Mesodermal cell (in vitro differentiated cells): ENCODE results near the gene ELMO1.

Experiments used
- H3K27ac ChIP-seq: 2 replicates; pipeline ENCODE4 v1.7.0; 2013; ENCODE audit warnings: mild to moderate bottlenecking, low read depth, low read length, moderate library complexity; ENCODE audit not compliant: severe bottlenecking
- H3K36me3 ChIP-seq: 2 replicates; pipeline ENCODE4 v1.7.1; 2013; ENCODE audit warnings: mild to moderate bottlenecking, low read length, moderate library complexity; ENCODE audit not compliant: control insufficient read depth, insufficient read depth
- H3K4me1 ChIP-seq: one replicate; pipeline ENCODE4 v1.7.1; 2013; ENCODE audit warnings: mild to moderate bottlenecking, low read length; ENCODE audit not compliant: insufficient read depth, control insufficient read depth, poor library complexity, severe bottlenecking
- H3K4me3 ChIP-seq: 2 replicates; pipeline ENCODE4 v1.7.0; 2013; ENCODE audit warnings: low read length, control low read depth, mild to moderate bottlenecking; ENCODE audit not compliant: insufficient read depth, poor library complexity, severe bottlenecking; ENCODE audit errors: extremely low read depth
- H3K9me3 ChIP-seq: 2 replicates; pipeline ENCODE4 v1.7.1; 2013; ENCODE audit warnings: mild to moderate bottlenecking, low read length, moderate library complexity; ENCODE audit not compliant: control insufficient read depth
- WGBS, 2 experiments: methylation state at CpG; one replicate each; pipeline ENCODE4 v1.1.5; 2013; ENCODE audit warnings: missing lambda C conversion rate in 2 of 2; ENCODE audit not compliant: insufficient coverage in 2 of 2; 5-methylcytosine and 5-hydroxymethylcytosine counted together

ELMO1 gene

GRCh38 chr7:36949711-36950600 lies 498.7 kb downstream of the ELMO1 start:
- H3K4me1 ChIP-seq, result no peaks in the 10 kb centered on the region
- H3K36me3 ChIP-seq, result no peaks in the 10 kb centered on the region
- no peak overlapping the region for H3K27ac ChIP-seq
- 61 to 95% methylated on average over 6 to 8 of the region's 8 CpGs for WGBS, 2 experiments
- H3K9me3 ChIP-seq, result no peaks in the 10 kb centered on the region
- no peak overlapping the region for H3K4me3 ChIP-seq

GRCh38 chr7:36946401-36946739 lies 502.3 kb downstream of the ELMO1 start:
- no peaks in the 10 kb centered on the region for H3K9me3 ChIP-seq
- no CpG with 5 or more reads among the region's 2 CpGs for WGBS, 2 experiments
- no peak overlapping the region for H3K27ac ChIP-seq
- H3K4me1 ChIP-seq, result no peaks in the 10 kb centered on the region
- H3K36me3 ChIP-seq, result no peaks in the 10 kb centered on the region
- H3K4me3 ChIP-seq, result no peak overlapping the region

GRCh38 chr7:36945612-36946400 lies 502.9 kb downstream of the ELMO1 start:
- H3K4me3 ChIP-seq, result no peak overlapping the region
- H3K36me3 ChIP-seq, result no peaks in the 10 kb centered on the region
- no peaks in the 10 kb centered on the region for H3K9me3 ChIP-seq
- no peaks in the 10 kb centered on the region for H3K4me1 ChIP-seq
- 92 to 95% methylated on average over 5 to 6 of the region's 7 CpGs for WGBS, 2 experiments
- no peak overlapping the region for H3K27ac ChIP-seq

- Histone ChIP-seq H3K36me3 (no peaks in the 10 kb centered on the region), H3K9me3 (no peaks in the 10 kb centered on the region), H3K4me1 (no peaks in the 10 kb centered on the region), H3K27ac (no peak overlapping the region), H3K4me3 (no peak overlapping the region)
- WGBS, 2 experiments, result 90 to 91% methylated on average over 5 of the region's 5 CpGs
Observed at GRCh38 chr7:36944838-36945237, 503.8 kb downstream of the ELMO1 start.

GRCh38 chr7:36943591-36944435 lies 504.9 kb downstream of the ELMO1 start:
- H3K27ac ChIP-seq, result no peak overlapping the region
- H3K4me3 ChIP-seq, result no peak overlapping the region
- H3K9me3 ChIP-seq, result peaks cover 9% of the 10 kb centered on the region
- H3K4me1 ChIP-seq, result no peaks in the 10 kb centered on the region
- 93 to 95% methylated on average over 3 to 5 of the region's 8 CpGs for WGBS, 2 experiments
- H3K36me3 ChIP-seq, result no peaks in the 10 kb centered on the region

GRCh38 chr7:36942955-36943354 lies 505.7 kb downstream of the ELMO1 start:
- H3K27ac ChIP-seq, result no peak overlapping the region
- H3K9me3 ChIP-seq, result peaks cover 15% of the 10 kb centered on the region
- H3K36me3 ChIP-seq, result no peaks in the 10 kb centered on the region
- no peaks in the 10 kb centered on the region for H3K4me1 ChIP-seq
- H3K4me3 ChIP-seq, result no peak overlapping the region
- WGBS, 2 experiments, result 96 to 98% methylated on average over 7 to 9 of the region's 9 CpGs

- no peak overlapping the region for H3K27ac ChIP-seq
- 83% methylated on average over 1 of the region's 4 CpGs; no CpG with 5 or more reads in 1 of the 2 experiments for WGBS, 2 experiments
- H3K9me3 ChIP-seq, result peaks cover 19% of the 10 kb centered on the region
- H3K4me3 ChIP-seq, result no peak overlapping the region
- no peaks in the 10 kb centered on the region for H3K36me3 ChIP-seq
- H3K4me1 ChIP-seq, result no peaks in the 10 kb centered on the region
Observed at GRCh38 chr7:36942541-36942940, 506.1 kb downstream of the ELMO1 start.

GRCh38 chr7:36942025-36942424 lies 506.6 kb downstream of the ELMO1 start:
- Histone ChIP-seq H3K4me3 (no peak overlapping the region), H3K36me3 (no peaks in the 10 kb centered on the region), H3K27ac (no peak overlapping the region), H3K4me1 (no peaks in the 10 kb centered on the region), H3K9me3 (peaks cover 23% of the 10 kb centered on the region)
- 88% methylated on average over 1 of the region's 3 CpGs for WGBS, 2 experiments

GRCh38 chr7:36941359-36941758 lies 507.3 kb downstream of the ELMO1 start:
- Histone ChIP-seq H3K27ac (no peak overlapping the region), H3K4me3 (no peak overlapping the region), H3K36me3 (no peaks in the 10 kb centered on the region), H3K9me3 (peaks cover 28% of the 10 kb centered on the region), H3K4me1 (no peaks in the 10 kb centered on the region)
- no CpG with 5 or more reads among the region's 1 CpG for WGBS, 2 experiments

- no peaks in the 10 kb centered on the region for H3K4me1 ChIP-seq
- H3K27ac ChIP-seq, result no peak overlapping the region
- no peaks in the 10 kb centered on the region for H3K36me3 ChIP-seq
- H3K9me3 ChIP-seq, result peaks cover 28% of the 10 kb centered on the region
- H3K4me3 ChIP-seq, result no peak overlapping the region
- 93 to 100% methylated on average over 2 of the region's 4 CpGs for WGBS, 2 experiments
Observed at GRCh38 chr7:36939816-36940215, 508.8 kb downstream of the ELMO1 start.
